GM18867 (cell line): ENCODE results near the gene ATP10A.

Experiments
- ATAC-seq: cut with Tn5 transposase; IDR thresholded peaks from one replicate; pipeline ENCODE4 v1.9.1; 2021; ENCODE audit warnings: mild to moderate bottlenecking, moderate library complexity; ENCODE audit not compliant: unreplicated experiment

ATP10A gene

DNA sequence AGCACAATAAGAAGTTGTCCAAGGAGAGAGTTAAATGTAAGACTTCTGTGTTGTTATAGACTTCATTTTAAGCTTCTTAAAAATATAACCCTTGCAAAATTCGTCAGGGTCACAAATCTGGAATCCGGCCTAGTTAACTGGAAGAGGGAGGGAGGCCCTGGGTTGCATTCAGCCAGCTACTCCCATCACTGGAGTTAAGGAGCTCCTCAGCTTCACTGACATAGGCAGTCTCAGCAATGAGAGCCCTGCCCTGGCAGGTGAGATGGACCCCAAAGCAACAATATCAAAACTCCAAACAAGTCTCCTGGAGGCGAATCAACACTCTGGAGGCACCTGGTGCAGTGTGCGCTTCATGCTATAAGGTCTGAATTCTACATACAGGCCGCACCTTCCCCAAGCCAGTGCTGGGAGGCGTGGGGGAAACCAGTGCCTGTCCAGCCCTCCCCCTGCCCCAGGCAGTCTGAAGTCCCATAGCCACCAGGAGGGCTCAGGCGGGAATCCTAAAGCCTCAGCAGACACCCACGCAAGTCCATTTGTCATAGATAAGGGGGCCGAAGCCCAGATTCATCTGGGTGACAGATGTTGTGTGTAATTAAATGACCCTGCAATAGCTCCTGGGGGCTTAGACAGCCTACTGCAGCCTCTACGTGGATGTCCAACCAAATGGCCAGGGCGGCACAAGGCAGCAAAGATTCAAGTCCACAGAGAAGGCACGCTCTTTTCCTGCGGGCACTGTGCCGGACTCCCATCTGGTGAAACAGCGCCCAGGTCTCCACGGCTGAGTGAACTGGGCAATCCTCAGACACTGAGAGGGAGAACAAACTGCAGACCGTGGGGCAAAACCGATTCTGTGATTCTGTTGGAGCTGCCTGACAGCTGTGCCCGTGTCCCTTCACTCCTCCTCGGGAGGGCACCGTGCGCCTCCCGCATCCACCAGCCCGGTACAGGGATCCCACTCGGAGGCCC is 64.9 kb downstream of the ATP10A start:
- ATAC-seq: no peak

DNA sequence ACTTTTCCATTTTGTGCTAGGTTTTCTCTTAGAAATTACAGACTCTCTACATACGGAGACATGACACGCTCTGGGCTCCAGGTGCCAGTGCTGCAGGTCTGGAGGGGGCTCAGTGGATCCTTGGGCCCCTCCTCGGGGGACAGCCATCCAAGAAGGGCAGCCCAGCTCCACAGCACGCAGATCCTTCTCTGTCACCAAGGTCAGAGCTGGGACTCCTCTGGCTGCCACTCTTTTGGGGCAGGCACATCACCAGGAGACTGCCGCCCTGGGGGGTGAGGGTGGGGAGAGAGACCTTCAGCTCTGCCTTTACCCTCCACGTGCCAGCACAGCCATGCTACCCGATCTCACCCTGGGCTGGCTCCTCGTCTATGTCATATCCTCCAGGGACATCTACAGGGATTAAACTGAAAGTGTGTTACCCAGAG is 65.6 kb downstream of the ATP10A start:
- ATAC-seq: no peak

DNA sequence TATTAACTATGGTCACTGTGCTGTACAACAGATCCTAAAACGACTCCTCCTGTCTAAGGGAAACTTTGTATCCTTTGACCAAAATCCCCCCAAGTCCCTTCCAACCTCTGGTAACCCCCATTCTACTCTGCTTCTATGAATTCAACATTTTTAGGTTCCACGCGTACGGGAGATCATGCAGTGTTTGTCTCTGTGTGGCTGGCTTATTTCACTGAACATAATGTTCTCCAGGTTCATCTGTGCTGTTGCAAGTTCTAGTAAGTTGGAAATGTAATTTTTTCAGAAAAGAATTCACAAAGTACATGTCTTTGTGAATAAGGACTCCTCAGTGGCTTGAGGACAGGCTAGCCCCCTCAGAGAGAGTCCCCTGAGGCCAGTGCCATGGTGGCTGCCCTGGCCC is 66.1 kb downstream of the ATP10A start:
- ATAC-seq: no peak

DNA sequence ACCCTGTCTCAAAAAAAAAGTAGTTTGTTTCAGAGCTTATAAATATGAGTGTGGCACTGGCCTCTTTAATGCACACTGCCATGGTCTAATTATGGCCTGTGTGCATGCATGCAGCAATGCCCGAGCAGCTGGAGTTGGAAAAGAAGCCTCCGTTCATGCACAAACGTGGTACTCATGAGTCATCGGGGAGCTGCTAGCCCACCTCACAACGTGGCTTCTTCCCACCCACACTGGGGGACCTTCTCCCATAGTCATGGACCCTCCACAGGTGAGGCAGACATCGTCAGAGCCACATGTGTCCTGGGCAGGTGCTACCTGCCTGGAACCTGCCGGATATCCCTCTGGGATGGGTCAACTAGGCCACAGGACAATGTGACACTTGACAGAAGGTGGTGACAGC is 66.7 kb downstream of the ATP10A start:
- ATAC-seq: no peak

DNA sequence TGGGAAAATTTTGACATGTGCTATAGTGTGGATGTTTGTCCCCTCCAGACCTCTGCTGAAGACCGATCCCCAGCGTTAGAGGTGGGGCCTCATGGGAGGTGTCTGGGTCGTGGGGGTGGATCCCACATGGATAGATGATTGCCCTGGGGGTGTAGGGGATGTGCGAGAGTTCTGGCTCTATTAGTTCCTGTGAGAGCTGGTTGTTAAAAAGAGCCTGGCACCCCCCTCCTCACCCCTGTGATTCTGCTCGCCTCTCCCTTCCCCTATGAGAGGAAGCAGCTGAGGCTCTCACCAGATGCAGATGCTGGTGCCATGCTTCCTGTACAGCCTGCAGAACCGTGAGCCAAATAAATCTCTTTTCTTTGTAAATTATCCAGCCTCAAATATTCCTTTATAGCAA is 67.4 kb downstream of the ATP10A start:
- no peak for ATAC-seq

DNA sequence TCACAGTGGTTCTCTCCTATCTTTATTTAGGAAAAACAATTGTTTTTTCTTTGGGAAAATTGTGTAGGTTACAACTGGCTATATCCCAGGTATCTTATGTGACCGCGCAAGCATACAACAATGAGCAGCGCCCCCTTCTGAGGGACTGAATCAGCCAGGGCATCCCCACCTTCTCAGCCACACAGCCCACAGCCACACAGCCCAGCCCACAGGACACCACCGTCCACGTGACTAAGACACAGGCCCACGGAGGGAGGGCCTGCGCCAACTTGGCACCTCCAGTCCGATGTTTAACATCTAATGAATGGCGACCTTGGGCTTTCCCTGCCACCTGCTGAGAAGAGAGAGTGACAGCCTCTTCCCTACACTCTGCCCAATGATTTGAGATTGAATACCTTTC is 68.1 kb downstream of the ATP10A start:
- ATAC-seq: no peak

DNA sequence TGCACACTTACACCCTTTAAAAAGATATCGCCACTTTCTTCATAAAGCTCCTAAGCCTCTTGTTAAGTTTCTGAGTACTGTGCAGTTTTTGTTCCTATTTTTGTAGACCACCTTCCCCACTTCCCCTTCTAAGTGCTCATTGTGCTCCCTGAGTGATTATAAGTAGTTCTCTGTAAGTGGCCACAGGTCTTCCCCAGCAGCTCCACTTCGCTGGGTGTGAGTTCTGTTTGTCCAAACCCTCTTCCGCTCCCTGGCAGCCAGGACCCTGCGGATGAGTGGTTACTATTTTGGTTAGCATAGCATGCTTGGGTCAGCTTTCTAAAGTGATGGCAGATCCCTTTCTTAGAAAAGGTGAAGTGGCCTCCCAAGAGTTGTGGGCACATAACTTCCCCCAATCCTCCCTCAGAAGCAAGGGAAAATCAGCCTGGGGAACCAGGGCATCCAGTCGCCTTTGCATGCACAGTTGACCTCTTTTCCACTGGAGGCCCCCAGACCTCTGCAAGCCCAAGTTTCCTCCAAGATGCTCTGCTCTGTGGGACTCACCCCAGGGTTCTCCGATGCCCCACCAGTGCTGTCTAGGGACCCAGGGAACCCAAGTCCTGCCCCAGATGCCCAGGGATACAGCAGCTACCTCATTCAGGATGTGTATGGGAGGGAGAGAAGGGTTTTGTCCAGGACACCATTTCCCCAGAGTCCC is 69.6 kb downstream of the ATP10A start:
- no peak for ATAC-seq

DNA sequence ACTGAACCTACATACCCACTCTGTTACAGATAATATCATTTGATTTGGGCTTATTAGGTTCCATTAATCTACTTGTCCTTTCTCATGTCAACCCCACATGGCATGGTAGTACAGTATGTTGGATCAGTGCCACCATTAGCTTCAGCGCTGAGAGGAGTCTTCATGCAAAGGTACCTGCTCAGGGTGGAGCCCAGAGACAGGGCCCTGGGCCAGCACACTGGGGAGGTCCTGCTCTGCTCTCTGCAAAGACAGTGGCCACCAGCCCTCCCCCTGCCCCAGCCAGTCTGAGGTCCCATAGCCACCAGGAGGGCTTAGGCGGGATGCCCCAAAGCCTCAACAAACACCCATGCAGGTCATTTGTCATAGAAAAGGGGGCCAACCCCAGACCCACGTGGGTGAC is 71.0 kb downstream of the ATP10A start:
- ATAC-seq: no peak

DNA sequence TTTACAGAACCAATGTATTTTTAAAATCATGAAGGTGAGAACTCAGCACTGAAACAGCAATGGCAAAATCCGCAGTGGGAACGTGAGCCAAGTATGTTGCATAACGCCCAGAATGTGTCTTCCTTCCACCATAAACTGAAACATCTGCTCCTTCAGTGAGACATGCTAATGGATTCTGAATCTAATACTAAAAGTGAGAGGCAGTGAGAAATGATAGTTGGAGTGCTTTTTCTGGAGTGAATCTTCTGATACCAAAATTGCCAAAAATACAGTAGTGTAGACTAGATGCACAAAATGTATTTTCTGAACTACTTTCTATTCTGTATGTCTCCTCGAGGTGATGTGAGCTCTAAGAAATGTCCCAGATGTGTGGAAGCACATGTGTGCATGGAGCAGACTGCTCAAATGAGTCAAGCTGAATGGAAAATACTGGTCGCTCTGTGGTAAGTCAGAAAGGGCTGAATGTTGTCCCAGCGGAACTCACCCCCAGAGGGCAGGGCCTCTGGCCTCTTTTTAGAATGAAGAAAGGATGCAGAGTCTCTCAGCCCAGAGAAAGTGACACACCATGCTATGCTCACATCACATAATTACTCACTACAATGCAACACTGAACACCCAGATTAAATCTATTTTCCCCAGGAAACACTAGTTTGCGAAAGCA is 73.0 kb downstream of the ATP10A start:
- no peak for ATAC-seq

DNA sequence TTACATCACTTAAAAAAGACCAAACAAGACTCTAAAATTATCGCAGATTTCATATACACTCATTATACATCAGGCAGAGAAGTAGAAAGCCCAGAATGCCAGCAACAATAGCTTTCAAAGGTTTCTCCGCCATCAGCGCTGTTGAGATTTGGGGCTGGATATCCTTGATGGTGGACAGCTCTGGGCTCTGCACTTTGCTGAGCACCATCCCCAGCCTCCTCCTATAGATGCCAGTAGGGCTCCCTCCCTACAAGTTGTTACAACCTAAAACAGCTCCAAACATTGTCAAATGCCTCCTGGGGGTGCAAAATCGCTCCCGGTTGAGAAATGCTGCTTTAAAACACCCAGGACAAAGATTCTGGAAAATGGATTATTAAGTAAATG is 73.5 kb downstream of the ATP10A start:
- no peak for ATAC-seq

DNA sequence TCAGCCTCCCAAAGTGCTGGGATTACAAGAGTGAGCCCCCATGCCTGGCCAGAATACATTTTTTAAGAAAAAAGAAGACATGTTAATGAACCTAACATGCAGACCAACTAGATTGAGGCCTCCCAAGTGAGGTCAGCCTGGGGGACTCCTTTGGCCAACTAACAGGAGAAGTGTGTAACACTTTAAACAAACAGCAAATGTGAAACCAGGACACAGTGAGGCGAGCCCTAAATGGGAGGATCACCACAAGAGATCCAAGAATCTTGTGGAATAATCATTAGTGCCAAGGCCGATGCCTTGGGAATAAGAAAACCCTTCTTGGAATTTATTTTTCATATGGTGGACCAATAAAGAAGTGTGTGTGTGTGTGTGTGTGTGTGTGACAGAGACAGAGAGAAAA is 73.9 kb downstream of the ATP10A start:
- ATAC-seq: no peak

DNA sequence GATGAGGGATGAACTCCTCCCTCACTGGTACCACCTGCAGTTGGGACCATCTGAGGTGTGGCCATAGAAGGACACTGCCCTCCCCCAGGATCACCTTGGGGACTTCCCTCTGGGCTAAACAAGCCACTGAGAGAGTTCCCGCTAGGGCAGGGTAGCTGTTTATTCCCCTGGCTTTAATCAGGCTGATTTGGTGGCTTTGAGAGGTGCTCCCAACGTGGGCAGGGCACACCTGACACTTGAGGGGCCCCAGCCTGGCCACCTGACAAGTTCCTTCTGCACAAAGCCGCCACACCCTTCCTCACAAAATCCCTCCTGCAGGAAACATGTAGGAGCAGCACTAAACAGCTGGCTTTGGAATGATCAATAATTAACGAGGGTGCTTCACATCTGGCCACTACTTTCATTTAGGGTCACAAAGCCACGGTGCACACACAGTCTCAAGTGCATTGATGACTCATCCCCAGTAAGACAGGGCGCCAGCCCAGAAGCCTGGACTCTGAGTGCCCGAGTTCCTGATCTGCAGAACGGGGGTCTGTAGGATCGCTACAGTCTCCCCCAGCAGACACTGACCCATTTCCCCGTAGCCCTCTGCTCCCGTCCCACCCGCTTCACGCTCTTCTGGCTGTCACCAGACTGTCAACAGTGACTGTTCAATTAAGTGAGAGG is 75.1 kb downstream of the ATP10A start:
- ATAC-seq: no peak

DNA sequence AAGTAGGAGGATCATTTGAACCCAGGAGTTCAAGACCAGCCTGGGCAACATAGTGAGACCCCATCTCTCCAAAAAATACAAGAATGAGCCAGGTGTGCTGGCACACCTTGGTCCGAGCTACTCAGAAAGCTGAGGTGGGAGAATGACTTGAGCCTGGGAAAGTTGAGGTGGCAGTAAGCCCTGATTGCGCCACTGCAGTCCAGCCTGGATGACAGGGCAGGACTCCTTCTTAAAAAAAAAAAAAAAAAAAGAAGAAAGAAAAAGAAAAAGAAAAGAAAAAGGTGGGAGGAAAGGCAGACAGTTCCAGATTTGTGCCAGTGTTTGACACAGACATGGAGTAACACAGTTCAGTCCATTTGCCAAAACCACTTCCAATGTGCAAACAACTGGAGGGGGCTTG is 75.7 kb downstream of the ATP10A start:
- no peak for ATAC-seq

DNA sequence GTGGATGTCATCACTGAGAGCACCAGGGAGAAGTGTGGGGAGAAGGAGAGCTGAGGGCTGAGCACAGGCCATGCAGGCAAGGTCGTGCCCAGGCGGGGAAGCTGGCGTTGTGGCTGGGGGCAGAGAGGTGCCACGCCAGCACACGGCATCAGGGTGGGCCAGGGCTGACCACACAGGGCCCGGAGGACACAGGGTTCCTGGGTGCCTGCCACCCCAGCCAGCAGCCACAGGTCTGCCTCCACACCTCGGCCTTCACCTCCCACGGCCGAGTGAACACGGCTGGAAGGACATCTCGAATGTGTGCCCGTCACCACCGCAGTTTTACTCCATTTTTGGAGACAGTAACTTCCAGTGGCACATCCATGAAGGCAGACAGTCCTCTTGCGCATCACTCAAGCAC is 77.1 kb downstream of the ATP10A start:
- no peak for ATAC-seq

DNA sequence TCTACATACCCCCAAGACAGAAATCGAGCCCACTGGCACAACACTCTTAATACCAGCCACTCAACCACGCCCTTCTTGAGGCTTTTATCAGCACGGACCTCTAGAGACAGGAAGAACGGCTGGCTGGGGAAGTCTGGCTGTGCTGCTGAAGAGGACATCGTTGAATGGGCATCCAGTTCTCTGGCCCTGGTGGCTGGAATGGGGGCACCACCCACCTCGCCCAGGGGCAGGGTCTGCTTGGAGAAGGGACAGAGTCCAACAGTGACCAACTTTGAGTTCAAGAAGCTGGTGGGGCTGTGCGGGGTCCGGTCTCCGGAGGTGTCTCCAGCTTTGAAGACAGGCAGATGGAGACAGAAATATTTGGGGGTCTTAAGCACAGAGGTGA is 77.5 kb downstream of the ATP10A start:
- ATAC-seq: no peak

DNA sequence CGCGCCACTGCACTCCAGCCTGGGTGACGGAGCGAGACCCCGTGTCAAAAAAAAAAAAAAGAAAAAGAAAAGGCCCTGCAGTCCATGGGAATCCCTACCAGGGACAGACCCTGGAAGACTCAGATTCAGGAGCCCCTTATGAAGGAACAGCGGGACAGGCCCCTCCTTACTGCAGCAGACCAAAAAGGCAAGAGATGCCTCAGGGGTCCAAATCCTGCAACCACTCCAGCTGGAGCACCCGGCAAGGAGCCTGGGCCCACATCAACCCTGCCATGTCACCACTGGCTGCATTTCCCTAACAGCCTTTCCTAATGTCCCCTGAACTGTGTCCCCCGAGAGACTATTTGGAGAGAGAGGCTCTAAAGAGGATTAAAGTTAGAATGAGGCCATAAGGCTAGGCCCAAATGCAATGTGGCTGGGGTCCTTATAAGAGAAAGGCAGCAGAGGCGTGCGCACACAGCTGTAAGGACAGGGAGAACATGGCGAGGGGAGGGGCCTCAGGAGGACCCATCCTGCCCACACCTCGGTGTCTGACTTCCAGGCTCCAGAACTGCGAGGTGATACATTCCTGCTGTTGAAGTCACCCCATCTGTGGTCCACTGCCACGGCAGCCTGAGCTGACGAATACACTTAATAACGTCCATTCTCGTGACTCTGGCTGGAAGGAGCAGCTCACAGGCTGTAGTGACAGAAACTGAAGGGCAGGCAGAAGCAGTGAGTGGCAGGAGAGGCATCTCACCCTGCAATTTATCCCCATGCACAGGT is 78.1 kb downstream of the ATP10A start:
- no peak for ATAC-seq

DNA sequence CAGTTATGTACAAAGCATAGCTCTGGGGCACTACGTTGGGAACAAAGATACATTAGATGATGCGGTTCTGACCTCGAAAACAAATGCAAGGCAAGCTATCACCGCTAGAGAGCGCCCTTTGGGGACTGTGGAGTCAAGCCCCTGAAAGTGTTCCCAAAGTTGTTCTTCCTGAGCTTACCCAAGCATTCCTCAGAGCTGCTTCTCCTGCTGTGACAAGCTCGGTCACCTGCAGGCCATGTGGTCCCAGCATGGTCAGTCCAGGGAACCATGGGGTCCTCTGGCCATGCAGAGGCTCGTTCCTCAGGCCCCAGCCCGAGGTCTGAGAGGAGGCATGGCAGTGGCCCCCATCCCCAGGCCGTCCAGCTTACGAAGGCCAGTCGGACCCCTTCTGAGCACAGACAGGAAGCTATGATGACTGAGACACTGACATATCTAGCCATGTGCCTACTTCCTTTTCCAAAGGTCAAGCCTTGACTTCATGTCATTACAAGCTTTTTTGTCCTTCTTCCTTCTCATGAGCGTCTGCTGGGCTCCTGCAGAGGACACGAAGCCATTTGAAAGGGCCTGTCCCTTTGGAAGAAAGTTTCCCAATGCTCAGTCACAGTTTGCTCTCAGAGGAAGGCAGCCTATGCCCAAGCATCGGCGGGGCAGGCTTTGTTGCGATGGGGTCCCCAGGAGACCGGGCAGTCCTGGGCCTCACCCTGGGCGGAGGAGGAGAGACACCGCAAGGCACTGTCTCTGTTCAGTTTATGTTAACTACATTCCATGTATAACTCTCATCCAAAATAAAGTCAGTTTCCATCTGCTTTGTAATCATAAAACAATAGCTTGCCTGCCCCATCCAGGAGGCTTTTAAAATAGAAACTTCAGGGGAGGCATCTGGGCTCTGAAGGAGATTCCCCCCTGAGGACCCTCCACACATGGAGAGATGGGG is 79.3 kb downstream of the ATP10A start:
- ATAC-seq: no peak

DNA sequence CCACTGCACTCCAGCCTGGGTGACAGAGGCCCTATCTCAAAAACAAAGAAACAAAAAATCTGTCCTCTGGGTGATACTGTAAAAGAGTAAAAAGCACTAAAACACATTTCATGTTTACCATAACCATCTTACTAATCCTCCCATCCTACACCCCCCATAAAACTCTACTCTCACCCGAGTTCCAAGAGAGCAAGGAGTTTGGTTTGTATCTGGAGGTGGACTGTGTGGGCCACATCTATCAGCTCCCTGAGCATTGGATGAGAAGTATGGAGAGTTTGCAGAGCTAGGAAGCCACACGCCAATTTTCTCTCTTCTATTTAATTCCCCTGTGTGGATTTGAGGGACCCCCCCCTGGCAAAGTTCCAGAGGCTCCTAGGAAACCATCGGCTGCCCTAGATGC is 80.0 kb downstream of the ATP10A start:
- ATAC-seq: no peak

DNA sequence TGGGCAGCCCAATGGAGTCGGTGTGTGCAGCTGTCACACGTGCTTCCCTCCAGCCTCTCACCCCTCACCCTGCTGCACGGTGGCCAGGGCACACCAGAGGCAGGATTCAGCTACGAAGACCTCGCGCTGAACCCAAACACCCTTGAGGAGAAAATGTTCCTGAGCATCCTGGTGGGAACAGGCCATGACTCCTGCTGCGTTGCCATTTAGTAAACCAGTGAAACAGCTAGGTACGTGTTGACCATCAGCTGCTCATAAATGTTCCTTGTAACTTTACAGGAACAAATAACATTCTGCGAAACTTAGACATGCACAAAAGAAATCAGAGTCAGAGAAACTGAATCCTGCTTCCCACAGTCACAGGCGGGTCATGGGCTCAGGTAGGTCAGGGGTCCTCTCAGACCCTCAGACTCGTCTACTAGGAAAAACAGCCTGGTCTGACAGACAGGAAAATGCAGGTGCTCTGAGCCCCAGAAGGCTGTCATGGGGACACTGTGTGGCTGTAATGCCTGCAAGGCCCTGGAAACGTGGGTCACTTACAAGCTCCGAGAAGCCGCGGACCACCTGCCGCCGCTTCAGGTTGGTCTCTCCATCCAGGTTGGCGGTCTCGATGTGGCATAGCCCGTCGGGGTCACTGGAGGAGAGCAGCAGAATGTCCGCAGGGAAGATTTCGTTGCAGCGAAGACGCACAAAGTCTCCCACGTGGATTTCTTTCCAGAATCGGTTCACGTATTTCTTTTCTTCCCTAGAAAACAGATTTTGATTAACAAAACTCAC is 82.5 kb downstream of the ATP10A start:
- no peak for ATAC-seq
